GM21360 (cell line): ENCODE results near the gene MAPK12.

ENCODE experiments used
- ATAC-seq: cut with Tn5 transposase; IDR thresholded peaks from one replicate; pipeline ENCODE4 v1.9.1; 2021; ENCODE audit warnings: mild to moderate bottlenecking, moderate library complexity; ENCODE audit not compliant: unreplicated experiment

Gene MAPK12

DNA sequence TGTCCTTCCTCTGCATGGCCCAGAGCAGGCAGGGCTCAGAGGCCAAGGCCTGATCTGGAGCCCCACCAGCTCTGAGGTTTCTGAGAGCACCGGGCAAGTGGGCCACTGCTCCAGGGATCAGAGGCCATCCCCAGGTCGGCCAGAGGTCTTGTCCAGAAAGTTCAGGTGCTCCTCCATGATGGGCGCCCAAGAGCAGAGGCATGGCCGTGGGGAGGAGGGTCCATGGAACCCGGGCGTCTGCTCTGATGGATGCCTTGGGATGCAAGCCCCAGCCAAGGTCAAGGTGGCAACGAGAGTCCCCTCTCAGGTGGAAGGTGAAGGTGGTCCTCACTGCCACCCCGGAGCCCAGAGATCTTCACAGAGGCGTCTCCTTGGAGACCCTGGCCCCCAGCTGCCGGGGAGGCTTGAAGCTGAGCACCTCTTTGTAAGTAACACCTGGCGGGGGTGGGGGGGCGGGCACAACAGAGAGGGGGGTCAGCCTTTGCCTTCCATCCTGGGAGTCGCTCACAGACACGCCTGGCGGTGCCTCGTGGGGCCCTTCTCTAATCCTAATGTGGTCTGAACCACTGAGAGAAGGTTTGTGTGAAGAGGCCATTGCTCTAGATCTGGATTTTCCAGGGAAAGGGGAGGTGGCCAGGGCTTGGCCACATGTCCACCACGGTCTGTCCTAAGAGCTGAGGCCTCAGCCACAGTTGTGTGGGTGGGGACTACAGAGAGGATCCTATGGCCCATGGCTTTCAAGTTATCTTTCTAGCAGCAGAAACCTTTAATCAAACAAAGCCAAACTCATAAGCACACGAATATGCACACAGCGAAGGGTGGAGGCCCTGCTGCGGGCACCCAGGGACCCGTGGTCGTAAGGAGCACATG, 8.2 kb downstream of the MAPK12 start:
- ATAC-seq = no peak

DNA sequence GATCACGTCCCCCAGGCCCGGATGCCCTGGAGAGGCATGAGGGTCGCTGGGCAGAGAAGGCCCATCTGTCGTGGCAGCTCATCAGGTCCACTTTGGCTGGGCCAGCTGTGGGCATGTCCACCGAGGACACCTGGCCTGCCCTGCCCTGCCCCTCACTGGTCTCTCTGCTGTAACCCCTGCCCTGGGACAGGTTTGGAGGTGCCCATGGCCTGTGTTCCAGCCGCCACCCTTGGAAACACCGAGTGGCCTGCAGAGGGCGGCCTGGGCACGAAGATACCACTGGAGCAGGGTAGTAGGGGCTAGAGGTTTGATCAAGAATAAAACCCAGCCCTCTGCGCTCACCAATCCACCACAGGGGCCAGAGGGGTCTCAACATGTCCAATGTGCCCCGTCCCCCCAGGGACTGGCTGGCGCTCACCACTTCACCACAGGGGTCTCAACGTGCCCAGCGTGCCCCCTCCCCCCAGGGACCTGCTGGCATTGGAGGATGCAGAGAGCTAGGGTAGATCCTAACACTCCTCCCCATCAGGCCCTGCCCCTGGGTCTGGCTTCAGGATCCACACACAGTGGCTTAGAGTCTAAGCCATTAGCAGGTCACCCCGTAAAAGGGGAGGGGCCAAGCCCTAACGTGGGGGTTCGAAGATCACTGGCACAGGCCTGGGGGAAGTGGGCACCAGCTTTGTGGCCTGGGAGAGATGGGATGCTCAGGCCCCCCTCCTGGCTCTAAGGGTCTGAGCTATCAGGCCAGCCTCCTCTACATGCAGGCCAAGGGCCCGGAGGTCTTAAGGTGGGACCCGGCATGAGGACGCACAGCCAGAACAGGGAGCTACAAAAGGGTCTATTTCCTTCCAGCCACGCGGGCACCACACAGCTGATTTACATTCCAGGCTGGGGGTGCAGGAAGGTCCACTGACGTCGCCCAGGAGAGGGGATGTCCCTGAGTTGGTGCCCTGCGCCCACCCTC, 9.1 kb downstream of the MAPK12 start:
- ATAC-seq = no peak

DNA sequence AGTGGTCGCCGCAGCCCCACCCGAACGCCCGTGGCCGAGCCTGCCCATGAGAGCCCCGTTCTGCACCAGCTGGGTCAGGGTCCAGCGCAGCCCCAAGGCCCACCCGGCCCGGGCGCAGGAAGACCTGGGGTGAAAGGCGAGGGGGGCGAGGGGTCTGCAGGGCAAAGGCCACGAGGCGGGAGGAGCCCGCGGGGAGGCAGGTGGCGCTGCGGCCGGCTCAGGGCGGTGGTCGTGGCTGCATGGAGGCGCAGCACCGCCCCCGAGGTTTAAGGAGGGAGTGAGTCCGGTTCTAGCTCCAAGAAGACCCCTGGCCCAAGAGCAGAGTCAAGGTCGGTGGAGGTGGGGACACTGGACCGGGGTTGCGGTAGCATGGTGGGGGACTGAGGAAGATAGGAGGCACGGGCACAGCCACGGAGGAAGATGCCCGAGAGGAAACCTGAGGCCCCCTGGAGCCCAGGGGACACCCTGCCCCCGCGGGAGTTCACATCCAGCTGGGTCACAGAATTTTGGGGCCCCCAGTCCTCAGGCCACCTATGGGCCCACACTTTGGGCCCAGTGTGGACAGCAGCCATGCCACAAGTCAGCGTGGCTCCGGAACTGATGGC, 9.9 kb downstream of the MAPK12 start:
- ATAC-seq = no peak

DNA sequence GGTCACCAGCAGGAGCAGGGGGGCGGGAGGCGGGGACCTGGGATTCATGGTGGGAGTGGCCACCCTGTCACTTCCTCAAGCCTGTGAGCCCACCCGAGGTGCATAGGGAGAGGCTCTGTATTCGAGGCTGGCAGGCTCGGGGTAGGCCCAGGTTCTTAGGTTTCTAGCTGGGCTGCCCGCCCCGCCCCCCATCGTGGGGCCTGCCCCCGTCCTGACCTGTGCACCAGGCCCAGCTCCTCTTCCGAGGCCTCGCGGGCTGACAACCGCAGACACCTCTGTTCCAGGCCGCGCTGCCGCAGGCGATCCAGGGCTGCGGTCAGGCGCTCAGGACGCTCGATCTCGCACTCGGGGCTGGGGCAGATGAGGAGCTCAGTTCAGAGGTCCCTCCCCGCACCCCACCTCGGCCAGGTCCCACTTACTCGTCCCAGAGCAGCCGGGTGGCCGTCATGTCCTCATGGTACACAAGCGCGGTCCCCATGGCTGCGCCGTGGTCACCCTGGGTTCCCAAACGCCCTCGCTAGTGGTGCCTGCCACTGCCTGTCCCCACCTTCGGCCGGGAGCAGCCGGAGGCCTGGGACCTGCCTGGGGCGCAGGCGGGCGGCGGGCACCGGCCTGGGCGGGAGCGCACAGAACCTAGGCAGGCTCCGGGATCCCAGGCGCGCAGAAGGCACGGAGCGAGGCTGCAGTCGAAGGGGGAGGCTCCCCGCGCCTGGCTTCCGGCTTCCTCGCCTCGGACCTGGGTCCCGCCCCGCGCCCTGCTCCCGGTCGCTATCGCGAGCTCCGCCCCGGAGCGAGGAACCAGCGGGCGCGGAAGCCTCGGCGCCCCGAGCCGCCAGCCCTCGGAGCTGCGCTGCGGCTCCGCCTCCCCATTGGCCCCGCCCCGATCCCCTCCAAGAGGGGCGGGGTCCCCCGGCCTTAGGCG, 10.7 kb downstream of the MAPK12 start, which contains the start of gene HDAC10:
Gene HDAC10 (minus strand): TSS at position 711 of the 922 bp plus-strand sequence. CDS start 233 bp downstream, at position 478.
- ATAC-seq = no peak

DNA sequence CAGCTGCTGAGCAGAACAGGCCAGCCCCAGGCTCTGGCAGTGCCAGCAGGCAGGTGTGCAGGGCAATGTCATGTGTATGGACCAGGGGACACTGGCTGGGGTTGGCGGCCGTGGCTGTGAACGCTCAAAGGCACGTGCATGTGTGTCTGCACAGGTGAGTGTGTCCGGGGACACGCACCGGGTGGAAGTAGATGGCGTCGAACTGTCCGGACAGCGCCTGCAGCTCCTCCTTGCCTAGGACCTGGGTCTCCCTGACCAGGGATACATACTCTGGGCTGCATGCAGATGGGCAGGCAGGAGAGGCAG, 11.3 kb downstream of the MAPK12 start:
- no peak for ATAC-seq

DNA sequence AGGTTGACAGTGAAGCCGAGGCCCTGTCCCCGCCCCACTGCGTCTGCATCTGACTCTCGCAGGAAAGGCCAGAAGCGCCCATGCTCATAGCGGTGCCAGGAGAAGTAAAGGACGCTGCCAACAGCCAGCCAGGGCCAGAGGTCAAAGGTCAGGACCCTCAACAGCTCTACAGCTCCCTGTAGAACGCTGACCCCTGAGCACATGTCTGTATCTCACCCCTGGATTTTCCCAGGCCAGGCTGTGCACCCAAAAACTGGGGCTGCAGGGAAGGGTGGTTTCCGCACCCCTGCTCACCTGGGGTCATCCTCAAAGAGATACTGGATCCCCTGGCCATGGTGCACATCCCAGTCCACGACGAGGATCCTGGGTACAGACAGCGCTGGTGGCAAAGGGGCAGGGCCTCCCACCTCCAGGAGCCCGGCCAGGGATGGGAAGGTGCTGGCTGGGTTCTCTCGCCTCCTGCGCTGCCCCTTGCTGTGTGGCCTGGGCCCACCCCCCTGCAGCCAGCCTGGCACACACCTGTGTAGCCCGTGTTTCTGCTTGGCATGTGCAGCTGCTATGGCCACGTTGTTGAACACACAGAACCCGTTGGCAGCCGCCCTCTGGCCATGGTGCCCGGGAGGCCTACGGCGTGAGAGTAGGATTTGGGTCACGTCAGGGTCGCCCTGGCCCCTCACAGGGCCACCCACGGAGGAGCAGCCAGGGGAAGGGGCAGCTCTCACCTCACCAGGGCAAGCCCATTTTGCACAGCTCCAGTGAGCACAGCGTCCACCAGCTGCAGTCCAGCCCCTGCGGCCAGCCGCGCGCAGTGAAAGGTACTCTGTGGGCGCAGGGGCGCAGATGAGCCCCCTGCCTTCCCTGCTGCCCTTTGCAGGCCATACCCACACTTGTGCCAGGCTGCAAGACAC, 11.9 kb downstream of the MAPK12 start:
- ATAC-seq = no peak

DNA sequence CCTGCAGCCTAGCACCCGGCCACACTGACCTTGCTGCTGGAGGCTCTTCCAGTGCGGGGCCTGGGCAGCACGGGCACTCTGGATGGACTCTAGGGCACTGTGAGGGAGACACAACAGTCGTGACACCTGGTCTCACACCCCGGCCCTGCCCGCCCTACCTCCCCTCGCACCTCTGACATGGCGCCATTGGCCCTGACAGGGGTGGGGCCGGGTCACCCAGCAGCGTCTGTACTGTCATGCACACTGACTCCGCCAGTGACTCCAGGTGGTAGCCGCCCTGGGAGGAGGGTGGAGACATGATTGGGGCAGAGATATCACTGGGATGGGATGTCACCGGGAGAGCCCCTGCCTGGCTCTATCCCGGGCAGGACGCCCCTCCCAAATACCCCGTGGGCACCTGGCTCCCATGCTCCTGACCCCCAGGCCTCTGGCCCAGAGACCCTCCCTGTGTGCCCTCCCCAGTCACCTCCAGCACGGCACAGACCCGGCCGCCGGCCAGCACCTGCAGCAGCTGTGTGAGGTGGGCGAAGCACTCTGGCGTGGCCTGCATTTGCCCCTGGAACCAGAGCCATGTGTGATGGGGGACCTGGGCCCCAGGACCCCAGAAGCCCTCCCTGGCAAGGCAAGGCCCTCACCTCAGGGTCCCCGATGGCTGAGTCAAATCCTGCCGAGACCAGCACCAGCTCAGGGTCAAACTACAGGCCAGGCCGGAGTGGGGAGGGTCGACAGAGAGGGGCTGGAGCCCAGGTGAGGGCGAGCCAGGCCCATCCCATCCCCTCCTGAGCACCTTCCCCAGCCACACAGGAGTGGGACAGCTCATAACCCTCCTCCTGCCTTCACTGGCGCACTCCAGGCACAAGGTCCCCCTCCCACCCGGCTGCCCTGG, 13.0 kb downstream of the MAPK12 start:
- no peak for ATAC-seq

DNA sequence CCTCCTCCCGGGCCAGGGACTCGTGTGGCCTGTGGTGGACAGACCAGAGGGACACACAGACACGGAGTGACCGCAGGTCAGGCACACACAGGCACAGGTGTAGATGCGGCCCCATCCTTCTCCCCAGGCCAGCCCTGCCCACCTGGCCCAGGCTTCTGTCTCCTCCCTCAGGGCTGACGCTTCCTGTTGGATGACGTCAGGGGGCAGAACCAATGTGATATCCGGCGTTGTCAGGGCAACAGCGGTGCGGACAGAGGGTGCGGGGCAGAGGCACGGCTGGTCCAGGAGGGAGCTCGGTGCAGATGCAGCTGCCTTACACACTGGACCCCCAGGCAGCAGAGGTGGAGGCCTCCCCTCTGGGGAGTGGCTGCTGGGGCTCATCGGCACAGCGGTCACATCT, 13.7 kb downstream of the MAPK12 start:
- ATAC-seq = no peak

DNA sequence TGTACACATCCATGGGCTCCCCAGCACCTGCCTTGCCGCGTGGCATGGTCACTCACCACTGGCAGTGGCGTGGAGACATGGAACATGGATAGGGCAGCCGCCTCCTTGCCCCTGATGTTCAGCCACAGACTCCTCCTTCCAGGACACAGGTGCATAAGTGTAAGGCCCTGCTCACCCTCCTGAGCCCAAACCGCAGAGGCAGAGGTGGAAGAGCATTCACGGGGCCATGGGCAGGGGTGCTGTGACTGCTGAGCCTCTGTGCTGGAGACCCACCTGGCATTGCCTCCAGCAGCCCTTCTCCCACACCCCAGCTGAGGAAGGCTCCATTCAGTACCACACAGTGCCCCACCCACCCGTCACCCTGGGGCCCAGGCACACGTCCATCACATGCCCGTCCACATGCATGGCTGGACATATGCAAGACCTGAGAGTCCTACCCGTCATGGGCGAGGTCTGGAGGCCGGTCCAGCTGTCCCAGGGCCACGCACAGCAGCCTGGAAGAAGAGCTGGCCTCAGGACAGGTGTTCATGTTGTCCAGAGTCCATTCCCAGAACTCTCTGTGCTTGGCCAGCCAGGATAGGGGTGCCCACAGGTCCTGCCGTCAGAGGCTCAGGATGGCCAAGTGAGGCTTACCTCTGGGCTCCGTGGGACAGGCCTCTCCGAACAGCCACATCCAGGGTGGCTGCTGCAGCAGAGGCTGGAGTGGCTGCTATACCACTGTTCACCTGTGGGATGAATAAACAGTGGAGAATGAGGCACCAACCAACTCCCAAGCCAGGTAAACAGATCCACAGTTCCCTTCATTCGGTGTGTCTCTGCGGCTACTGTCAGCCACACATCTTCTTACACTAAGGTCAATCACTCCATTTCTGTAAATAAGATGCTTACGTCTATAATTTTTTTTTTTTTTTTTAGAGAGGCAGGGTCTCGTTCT, 15.0 kb downstream of the MAPK12 start:
- no peak for ATAC-seq

DNA sequence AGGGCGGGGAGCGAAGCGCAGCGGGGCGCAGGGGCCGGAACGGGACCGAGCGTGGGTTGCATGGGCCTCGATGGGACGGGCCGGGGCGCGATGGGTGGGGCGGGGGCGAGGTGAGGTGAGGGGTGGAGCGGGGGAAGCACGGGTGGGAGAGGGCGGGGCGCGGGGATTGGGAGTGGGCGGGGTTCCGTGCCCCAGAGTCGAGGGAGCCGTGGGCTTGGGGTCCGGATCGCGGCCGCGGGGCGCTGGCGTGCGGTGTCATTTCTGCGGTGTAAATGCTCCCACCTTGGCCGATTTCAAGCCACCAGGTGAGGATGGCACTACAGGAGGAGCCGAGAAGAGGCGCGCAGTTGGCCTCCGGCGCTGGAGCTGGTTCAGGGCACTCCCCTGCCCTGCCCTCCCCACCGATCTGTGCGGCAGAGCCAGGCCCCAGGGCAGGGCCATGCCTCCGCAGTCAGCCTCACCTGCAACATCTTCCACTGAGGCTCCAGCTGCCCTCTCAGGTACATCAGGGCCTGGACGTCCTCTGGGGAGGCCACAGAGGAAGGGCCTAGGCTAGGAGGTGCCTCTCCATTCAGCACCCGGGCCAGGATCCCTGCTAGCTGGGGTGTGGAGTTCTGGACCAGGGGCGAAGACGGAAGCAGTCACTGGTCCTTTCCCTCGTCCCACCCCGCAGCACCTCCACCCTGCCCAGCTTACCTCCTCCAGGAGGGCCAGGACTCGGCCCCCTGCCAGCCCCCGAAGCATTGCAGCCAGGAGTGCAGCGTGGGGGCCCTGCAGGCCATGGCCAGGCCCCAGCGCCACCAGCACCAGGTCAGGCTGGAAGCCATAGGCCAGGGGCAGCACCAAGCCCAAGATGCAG, 16.0 kb downstream of the MAPK12 start:
- ATAC-seq = no peak

DNA sequence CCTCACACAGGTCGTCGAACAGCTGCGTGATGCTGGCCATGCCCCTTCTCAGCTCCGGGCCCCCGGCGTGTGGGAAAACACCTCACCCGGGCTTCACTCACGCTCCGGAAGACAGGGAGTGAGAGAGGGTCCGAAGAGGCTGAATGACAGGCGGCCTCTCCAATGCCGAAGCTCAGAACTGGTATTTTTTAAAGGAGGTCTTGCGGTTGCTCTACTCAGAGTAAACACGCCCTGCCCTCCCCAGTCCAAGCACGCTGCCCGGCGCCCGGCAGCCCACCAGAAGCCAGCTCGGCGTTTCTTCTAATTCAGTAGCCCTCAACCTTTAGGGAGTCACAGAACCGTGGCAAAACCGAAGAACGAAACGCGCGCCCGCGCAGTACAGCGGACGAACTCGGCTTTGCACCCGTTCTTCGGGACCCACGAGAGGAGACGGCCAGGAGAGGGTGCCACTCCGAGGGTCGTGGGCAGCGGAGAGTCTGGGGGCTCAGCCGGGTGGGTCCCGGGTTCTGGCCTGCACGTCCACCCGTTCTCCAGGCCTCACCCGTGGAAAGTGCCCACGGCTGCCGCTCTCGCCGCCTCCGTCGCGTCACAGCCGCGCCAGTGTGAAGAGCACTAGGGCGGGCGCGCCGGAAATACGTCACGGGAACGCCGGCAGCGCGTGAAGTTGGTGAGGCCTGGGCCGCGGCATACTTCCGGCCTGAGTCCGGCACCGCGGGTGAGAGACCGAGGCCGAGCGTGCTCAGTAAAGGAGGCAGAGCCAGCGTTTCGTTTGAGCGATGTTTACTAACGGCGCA, 16.9 kb downstream of the MAPK12 start, which contains the start of gene TUBGCP6:
Gene TUBGCP6 (minus strand): TSS at position 604 of the 794 bp plus-strand sequence. CDS start 564 bp downstream, at position 40.
- ATAC-seq = peak; percentile 72

DNA sequence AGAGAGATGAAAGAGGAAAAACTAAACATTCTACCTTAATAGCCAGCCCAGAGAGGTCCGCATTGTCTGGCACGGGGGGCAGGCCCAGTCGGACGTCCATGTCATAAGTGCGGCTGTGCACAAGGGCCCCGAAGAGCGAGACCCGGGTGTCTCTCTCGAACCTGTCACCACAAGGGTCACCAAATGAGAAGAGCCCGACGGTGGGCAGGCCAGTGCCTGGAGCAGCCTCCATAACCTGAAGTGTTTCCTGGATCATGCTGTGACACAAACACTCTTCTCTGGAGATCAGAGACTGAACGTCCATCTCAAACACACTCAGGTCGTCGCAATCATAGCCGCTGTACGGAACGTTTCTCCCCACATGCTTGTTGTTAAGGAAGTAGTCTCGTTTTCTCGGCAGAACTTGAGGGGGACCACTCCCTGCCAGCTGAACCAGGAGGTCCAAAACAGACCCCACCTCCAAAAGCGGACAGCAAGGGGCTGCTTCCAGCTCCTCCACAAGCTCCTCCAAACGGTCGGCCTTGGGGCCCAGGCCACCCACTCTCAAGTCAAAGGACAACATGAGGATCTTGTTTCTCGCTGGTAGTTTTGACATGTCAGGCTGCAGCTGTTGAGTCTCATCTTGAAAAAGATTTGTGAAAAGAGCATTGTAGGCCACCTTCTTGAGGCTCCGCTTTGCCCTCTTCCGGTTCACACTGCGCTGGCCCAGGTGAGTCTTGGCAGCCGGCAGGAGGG, 17.6 kb downstream of the MAPK12 start:
- no peak for ATAC-seq

DNA sequence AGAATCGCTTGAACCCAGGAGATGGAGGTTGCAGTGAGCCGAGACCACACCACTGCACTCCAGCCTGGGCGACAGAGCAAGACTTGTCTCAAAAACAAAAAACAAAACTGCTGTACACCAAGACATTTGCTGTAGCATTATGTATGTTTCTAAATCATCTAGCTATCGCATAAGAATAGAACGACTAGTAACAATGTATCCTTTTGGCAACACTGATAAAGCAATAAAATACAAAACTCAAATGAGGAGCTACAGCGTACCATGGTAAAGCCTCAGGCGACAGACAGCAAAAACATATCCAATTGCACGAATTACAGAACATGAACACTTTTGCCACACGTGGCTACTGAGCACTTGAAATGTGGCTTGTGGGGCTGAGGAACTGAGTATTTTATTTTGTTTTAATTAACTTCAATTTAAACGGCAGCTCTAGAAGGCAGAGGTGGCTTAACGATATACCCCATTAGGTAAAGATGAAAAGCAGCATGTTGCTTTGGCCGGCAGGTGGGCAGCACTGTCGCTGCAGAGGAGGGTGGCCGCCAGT, 19.0 kb downstream of the MAPK12 start:
- ATAC-seq = no peak

DNA sequence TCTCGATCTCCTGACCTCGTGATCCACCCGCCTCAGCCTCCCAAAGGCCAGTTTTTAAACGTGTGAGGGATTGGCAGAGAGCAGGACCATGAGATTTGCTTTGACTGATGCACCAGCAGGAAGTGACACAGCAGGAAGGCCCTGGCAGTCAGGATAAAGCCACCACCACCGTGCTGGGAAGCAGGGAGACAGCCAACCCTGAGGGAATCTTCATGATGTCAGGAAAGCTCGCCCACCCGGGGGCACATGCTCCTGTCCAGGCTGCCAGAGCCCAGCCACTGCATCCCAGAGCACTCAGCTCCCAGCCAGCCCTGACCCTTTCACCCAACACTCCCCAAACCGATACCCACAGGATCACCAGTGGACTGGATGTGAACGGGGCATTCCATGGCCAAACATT, 22.7 kb downstream of the MAPK12 start:
- ATAC-seq = no peak
